ENCODE data around the gene ADPRHL1. TPM values are rescaled to one million over a fixed set of nuclear protein-coding genes. Genes with fewer than 3 reads are reported as not detected.

Gene ADPRHL1
- total and polyA plus RNA-seq, 2 donors (not counting 3 experiments of a cell fraction or from before 2014, with no cell fraction given): 0.52 to 0.97 TPM

DNA sequence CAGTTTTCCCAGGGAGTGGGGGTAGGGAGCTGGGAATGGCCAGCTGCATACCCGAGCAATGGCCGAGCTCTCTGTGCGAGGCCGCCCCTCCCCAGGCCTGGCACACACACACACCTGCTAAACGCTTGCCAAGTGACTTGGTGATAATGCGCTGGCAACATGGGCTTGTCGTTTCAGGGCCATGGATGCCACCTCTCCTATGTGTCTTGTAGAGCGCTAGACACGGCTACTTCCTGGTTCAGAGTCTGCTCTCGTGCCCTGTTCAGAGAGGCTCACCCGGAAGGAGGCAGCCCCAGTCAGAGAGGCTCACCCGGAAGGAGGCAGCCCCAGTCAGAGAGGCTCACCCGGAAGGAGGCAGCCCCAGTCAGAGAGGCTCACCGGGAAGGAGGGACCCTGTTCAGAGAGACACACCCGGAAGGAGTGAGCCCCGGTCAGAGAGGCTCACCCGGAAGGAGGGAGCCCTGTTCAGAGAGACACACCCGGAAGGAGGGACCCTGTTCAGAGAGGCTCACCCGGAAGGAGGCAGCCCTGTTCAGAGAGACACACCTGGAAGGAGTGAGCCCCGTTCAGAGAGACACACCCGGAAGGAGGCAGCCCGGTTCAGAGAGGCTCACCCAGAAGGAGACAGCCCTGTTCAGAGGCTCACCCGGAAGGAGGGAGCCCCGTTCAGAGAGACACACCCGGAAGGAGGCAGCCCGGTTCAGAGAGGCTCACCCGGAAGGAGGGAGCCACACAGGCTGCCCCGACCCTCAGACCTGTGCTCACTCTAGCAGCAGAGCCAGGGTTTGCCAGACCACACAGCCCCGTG, 4.2 kb downstream of the ADPRHL1 start:
- Histone ChIP-seq H3K36me3 (ENCODE audit: control insufficient read depth in 2 of 2, extremely low read depth in 1 of 2, insufficient read depth in 2 of 2, low read length in 2 of 2) (no peaks in the 10 kb centered on the region), H3K4me2 (ENCODE audit: insufficient read depth, low read length) (peak overlapping the region; percentile 46), H3K9ac (replicated peaks; ENCODE audit: extremely low read depth, insufficient read depth, low read length) (no peak overlapping the region), H3K4me1 (ENCODE audit: control insufficient read depth, extremely low read depth, insufficient read depth, low read length) (peaks cover 4% of the 10 kb centered on the region), H3K4me3 (replicated peaks in 1 of 3; ENCODE audit: insufficient read depth in 1 of 3, low read depth in 1 of 3, low read length in 3 of 3) (peak overlapping the region; percentile 0 to 37 (median 7)), H3K79me2 (ENCODE audit: control insufficient read depth, insufficient read depth, low read length) (no peaks in the 10 kb centered on the region), H3K27me3 (ENCODE audit: control insufficient read depth in 2 of 2, insufficient read depth in 2 of 2, low read length in 2 of 2) (no peaks in the 10 kb centered on the region), H3K9me3 (replicated peaks; ENCODE audit: control insufficient read depth, insufficient read depth, low read length) (no peaks in the 10 kb centered on the region), H3K27ac (ENCODE audit: insufficient read depth, low read depth, low read length) (peak overlapping the region; percentile 16), H4K20me1 (replicated peaks; ENCODE audit: control insufficient read depth, extremely low read depth, insufficient read depth, low read length) (no peaks in the 10 kb centered on the region), H2AFZ (ENCODE audit: low read depth, low read length) (peak overlapping the region; percentile 76), H3K9me1 (replicated peaks; ENCODE audit: control insufficient read depth, extremely low read depth, insufficient read depth, low read length) (no peaks in the 10 kb centered on the region)
- DNase-seq (ENCODE audit: low read depth, low spot score): no peak
- TF ChIP-seq FOS (IDR thresholded peaks at IDR 0.05; ENCODE audit: borderline replicate concordance, insufficient read depth, low read length): no peak
- TF ChIP-seq MYC (IDR thresholded peaks at IDR 0.05; ENCODE audit: low read depth, low read length): no peak
- TF ChIP-seq POLR2AphosphoS5 (IDR thresholded peaks at IDR 0.05; ENCODE audit: insufficient read depth, low read depth, low read length): no peak
- TF ChIP-seq, protein P1, sequence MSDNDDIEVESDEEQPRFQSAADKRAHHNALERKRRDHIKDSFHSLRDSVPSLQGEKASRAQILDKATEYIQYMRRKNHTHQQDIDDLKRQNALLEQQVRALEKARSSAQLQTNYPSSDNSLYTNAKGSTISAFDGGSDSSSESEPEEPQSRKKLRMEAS (IDR thresholded peaks at IDR 0.05; ENCODE audit: insufficient read depth, insufficient read length): no peak
- TF ChIP-seq JUN (IDR thresholded peaks at IDR 0.05; ENCODE audit: borderline replicate concordance, insufficient read depth, insufficient read length, low read depth): no peak
- TF ChIP-seq, protein P2, sequence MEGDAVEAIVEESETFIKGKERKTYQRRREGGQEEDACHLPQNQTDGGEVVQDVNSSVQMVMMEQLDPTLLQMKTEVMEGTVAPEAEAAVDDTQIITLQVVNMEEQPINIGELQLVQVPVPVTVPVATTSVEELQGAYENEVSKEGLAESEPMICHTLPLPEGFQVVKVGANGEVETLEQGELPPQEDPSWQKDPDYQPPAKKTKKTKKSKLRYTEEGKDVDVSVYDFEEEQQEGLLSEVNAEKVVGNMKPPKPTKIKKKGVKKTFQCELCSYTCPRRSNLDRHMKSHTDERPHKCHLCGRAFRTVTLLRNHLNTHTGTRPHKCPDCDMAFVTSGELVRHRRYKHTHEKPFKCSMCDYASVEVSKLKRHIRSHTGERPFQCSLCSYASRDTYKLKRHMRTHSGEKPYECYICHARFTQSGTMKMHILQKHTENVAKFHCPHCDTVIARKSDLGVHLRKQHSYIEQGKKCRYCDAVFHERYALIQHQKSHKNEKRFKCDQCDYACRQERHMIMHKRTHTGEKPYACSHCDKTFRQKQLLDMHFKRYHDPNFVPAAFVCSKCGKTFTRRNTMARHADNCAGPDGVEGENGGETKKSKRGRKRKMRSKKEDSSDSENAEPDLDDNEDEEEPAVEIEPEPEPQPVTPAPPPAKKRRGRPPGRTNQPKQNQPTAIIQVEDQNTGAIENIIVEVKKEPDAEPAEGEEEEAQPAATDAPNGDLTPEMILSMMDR (IDR thresholded peaks at IDR 0.05; ENCODE audit: extremely low read depth in 1 of 2, insufficient read depth in 1 of 2, low read depth in 1 of 2, low read length in 2 of 2): no peak
- TF ChIP-seq POLR2A (IDR thresholded peaks at IDR 0.05; ENCODE audit: low read depth, low read length): no peak
- TF ChIP-seq EZH2 (IDR thresholded peaks at IDR 0.05; ENCODE audit: borderline replicate concordance, low read depth, low read length, severe bottlenecking): no peak
- TF ChIP-seq GATA2 (IDR thresholded peaks at IDR 0.05; ENCODE audit: insufficient read depth, insufficient read length, low read depth, low read length): no peak
- intact Hi-C loops (cut with micrococcal nuclease) (no loop called here), dilution Hi-C loops (cut with MboI; ENCODE audit: extremely low pct_ligation_motif_present, low sequenced_read_pairs) (no loop called here)
- no TSS peak for BruUV-seq (replicated peaks)
- peak; percentile 96 for FAIRE-seq
- ChIA-PET POLR2A (no interaction called here), CTCF (interaction anchor here (2.3 kb wide), 1 partner anchor 506 kb away, joined by 7 read pairs; no protein-coding TSS in a partner anchor)

Data from endothelial cell of umbilical vein (primary cell).